GM18907 (cell line): ENCODE measurements around the gene PAX5.

Experiments used
- ATAC-seq: cut with Tn5 transposase; IDR thresholded peaks from one replicate; pipeline ENCODE4 v1.9.1; 2021; ENCODE audit warnings: mild to moderate bottlenecking, moderate library complexity; ENCODE audit not compliant: unreplicated experiment

PAX5 gene

GRCh38 chr9:36936498-36936831 is 97.6 kb downstream of the PAX5 start:
- ATAC-seq, result no peak

DNA sequence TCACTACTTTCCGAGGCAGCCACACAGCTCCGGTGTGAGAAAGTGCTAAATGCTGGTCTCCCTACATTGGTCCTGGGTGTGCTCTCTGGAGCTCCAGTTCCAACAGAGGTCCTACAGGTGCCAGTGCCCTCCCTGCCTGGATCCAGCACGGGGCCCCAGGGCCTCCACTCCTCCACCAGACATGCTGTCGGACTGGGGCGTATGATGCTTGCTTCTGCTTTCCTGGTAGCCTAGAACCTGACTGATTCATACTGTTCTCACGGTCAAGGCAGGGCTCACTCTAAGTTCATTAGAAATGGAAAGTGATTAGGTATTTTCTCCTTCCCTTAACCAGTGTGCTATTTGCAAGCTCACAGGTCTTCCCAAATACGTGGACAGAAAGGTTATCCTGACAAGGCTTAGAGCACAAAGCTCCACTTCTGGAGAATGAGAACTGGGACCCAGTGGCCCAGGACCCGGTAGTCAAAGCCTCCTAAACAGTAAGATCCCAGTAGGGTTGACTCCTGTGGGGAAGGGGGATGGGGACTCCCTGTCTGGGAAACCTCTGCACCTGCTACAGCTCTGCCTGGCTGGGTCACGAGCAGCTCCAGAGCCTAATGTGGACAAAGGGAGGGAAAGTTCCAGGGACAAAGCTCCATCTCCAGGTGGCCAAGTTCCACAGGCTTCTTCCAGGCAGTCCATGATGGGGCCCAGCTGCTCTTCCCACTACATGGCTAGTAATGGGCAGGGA is 98.1 kb downstream of the PAX5 start:
- ATAC-seq, result peak; percentile 75

DNA sequence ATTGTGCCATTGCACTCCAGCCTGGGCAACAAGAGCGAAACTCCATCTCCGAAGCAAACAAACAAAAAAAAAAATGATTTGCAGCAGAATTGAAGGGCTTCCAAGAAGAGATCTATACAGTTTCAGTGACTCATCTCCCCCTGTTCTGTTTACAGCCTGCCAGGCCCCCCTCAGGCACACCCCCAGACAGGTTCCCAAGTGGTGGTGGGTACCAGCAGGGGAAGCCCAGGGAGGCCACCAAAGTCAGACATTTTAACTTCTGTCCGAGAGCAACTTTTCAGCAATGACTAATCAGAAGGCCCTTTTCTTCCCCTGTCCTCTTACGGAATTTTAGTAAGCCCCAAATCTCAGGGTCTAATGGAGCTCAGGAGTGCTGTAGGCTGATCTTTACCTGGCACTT is 98.7 kb downstream of the PAX5 start:
- ATAC-seq, result peak; percentile 44

DNA sequence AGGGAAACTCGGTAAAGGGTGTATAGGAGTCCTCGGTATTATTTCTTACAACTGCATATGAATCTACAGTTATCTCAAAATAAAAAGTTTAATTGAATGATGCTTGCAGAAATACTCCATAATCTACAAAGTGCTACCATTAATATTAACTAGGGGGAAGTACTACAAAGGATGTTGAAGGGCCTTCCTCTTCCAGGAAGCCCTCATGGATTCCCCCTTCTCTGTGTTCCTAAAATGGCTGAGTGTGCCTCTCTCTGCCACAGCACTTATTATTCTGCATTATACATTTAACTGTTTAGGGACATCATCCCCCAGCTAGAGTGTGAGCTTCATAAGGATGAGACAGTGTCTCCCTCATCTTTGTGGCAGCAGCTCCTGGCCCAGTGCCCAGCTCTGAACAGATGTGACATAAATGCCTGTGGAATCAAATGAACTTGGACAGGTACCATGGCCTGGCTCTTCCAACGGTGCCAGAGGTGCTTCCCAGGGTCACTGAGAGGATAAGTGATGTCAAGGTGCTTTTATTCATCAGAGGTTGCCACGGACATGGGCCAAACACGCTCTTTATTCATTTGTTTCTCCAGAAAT is 99.5 kb downstream of the PAX5 start:
- ATAC-seq, result no peak

DNA sequence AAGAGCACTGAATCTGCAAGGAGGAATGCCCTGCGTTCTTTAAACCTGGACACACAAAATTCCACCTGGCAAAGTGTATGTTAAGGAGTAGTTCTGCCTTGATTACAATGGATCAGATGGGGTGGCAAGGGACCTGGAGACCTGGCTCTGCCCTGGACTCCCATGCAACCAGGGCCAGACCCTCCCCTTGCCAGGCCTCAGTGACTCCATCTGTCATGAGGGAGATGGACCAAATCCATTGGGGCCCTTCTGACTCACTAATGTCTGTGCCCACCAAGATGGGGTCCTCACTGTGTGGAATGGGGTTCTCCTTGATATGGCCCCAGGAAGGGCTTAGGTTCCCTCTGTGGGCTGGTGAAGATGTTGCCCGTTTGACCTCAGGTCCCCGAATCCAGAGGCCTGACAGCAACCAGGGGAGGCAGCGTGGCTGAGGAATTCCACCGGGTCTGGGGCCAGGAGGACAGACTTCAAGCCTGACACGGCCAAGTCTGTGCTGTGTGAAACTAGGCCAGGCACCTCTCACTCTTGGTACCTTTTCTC is 100.3 kb downstream of the PAX5 start:
- ATAC-seq, result no peak

DNA sequence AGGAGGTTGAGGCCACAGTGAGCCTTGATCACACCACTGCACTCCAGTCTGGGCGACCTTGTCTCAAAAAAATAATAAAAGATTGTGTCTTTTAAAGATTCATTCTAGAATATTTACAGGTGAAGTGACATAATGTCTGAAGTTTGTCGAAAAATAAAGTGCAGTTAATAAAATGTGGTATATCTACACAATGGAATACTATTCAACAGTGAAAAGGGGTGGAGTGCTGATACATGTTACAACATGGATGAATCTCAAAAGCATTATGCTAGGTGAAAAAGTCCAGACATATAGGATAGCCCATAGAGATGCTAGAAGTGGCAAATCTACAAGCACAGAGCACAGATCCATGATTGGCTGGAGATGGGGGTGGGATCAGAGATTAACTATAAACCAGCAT is 101.9 kb downstream of the PAX5 start:
- ATAC-seq, result no peak

DNA sequence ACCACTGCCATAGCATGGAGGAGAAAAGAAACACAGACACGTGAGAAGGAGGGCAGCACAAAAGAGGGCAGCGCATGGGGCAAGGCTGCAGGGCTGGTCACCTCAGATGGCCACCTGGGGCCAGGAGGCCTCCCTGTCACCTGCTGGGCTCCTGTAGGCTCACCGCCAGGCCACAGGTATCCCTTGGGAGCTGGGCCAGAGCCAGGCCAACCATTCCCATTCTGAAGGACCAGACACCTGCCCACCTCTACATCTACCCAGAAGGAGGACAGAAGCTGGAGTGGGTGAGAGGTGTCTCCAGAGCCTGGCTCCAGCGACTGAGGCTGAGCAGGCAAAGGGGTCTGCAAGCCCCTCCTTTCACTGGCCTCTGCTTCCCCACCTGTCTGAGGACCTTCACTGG is 103.1 kb downstream of the PAX5 start:
- ATAC-seq, result no peak

- no peak for ATAC-seq
Observed at GRCh38 chr9:36929350-36929675, 104.8 kb downstream of the PAX5 start.

DNA sequence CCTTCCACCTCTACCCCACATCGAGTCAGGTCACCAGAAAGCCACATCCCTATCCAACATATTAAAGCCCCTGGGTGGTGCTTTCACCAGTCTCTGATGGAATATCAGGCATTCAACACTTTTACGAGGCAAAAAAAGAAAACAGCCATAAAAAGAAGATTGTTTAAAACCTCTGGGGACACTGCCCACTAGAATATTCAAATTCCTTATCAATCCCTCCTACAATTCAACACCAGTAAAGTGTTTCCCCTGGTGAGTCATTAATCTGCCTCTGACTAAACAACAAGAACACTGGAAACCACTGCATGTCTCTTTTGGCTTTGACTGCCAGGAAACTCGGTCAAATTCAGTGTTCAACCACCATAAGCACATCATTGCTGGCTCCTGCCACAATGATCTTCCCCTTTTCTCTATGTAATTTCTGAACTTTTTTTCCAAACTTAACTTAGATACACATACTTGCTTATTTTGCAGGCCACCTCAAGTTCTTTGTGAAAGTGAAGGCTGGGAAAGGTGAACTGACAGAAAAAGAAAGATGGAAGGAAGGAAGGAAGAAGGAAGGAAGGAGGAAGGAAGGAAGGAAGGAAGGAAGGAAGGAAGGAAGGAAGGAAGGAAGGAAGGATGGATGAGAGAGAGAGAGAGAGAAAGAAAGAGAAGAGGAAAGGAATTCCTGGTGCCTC is 105.3 kb downstream of the PAX5 start:
- ATAC-seq, result peak; percentile 60

DNA sequence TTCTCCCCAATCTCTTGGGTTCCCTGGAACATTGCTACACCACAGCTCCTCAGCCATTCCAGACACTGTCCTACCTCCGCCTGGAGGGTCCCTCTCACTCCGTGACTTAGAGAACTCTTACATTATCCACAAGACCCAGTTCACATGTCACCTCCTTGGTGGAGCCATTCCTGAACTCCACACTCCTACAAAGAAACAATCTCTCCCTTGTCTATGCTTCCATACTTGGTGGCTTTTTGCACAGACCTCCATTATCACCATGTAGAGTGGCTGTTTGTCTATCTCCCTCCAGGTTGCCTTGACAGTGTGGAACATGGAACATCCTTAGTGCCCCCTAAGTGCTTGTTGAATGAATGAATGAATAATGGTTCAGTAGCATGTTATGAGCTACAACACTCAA is 105.9 kb downstream of the PAX5 start:
- no peak for ATAC-seq

GRCh38 chr9:36924757-36925432 is 109.2 kb downstream of the PAX5 start:
- no peak for ATAC-seq

GRCh38 chr9:36924071-36924470 is 110.0 kb downstream of the PAX5 start:
- peak; percentile 47 for ATAC-seq

GRCh38 chr9:36923025-36923625 is 110.9 kb downstream of the PAX5 start:
- ATAC-seq, result no peak

GRCh38 chr9:36922548-36922947 is 111.5 kb downstream of the PAX5 start:
- no peak for ATAC-seq

- no peak for ATAC-seq
Observed at GRCh38 chr9:36914212-36914577, 119.9 kb downstream of the PAX5 start.

GRCh38 chr9:36913393-36914211 is 120.5 kb downstream of the PAX5 start:
- no peak for ATAC-seq

DNA sequence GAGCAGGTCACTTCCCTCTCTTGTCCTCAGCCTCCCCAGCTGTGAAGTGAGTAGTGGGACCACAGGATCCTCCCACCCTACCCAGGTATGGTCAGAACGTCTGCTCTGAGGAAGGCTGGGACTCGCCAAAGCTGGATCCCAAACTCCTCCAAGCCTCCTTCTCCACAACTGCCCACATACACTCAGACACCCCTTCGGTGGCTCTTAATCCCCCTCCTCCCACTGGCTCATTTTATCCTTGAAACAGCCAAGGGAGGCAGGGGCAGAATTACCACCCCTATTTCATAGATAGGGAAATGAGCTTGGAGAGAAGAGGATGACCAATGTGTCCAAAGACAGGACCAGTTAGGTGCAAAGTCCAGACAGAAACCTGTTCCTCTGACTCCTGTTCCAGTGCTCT is 121.4 kb downstream of the PAX5 start:
- no peak for ATAC-seq

- no peak for ATAC-seq
Observed at GRCh38 chr9:36911601-36912412, 122.3 kb downstream of the PAX5 start.

DNA sequence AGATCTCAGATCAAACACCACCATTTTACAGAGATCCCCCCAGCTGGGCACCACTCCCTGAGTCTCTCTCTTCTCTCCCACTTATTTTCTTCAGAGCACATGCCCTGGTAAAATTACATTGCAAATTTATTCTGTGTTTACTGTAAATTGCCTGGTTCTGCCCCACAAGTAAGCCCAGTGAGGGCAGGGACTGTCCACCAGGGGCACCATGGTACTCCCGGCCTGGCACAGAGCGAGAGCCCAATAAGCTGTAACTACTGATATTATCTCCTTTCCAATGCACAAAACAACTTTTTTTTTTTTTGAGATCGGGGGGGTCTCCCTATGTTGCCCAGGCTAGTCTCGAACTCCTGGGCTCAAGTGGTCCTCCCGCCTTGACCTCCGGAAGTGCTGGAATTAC is 123.0 kb downstream of the PAX5 start:
- no peak for ATAC-seq

DNA sequence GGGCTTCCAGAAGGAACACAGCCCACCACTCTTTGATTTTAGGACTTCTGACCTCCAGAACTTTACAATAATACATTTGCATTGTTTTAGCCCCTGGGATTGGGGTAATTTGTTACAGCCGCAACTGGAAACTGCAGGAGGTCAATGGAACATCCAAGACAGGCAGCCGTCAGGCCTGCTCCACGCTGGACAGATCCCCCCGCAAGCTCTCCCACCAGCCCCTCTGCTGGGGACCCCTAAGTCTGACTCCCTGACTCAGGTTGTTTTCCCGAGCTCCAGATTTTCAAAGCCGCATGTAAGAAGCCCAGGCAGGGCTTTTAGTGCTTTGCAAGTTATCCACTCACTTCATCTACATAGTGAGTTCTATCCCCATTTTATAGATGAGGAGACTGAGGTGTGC is 127.6 kb downstream of the PAX5 start:
- ATAC-seq, result no peak
